ENCODE measurements around the gene LAMB4.

The LAMB4 gene

GRCh38 chr7:108093341-108093740 lies 36.8 kb downstream of the LAMB4 start:
- H3K9me3 ChIP-seq (ENCODE audit: control insufficient read depth in 2 of 2, low read length in 2 of 2): no peaks in the 10 kb centered on the region
- no peaks in the 10 kb centered on the region for H3K27me3 ChIP-seq (ENCODE audit: control insufficient read depth in 1 of 2, insufficient read depth in 2 of 2, low read length in 2 of 2)
- peaks cover 10% of the 10 kb centered on the region for H3K4me1 ChIP-seq (ENCODE audit: control insufficient read depth, insufficient read depth, low read length)
- H3K4me3 ChIP-seq (ENCODE audit: low read length in 2 of 2): no peak overlapping the region
- no peaks in the 10 kb centered on the region for H3K36me3 ChIP-seq (ENCODE audit: control insufficient read depth in 2 of 2, insufficient read depth in 2 of 2, low read length in 2 of 2)
- no peak overlapping the region for H3K27ac ChIP-seq (ENCODE audit: low read length)
- H3K9ac ChIP-seq (ENCODE audit: low read length in 2 of 2): no peak overlapping the region

DNA sequence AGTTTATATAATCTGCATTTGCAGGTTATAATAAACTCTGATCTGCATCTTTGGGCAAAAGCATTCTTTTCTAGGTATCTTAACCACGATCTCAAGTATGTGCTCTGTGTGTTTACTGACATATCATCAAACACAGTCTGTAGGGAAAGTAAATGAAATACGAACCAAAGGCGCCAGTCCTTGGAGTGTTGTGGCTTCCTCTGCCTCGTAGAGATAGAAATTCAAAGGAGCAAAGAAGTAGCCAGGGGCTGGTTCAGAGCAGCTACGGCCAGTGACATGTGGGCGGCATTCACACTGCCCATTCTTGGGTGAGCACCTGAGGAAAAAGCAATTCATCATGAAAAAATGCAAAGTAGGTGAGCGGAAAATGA lies 38.7 kb downstream of the LAMB4 start:
- Histone ChIP-seq H3K4me3 (ENCODE audit: low read length in 2 of 2) (no peak overlapping the region), H3K9ac (ENCODE audit: low read length in 2 of 2) (no peak overlapping the region)

GRCh38 chr7:108090791-108091460 lies 39.2 kb downstream of the LAMB4 start:
- Histone ChIP-seq H3K4me1 (ENCODE audit: control insufficient read depth, insufficient read depth, low read length) (peaks cover 10% of the 10 kb centered on the region), H3K27ac (ENCODE audit: low read length) (no peak overlapping the region), H3K27me3 (ENCODE audit: control insufficient read depth in 1 of 2, insufficient read depth in 2 of 2, low read length in 2 of 2) (no peaks in the 10 kb centered on the region), H3K4me3 (ENCODE audit: low read length in 2 of 2) (no peak overlapping the region), H3K9ac (ENCODE audit: low read length in 2 of 2) (no peak overlapping the region), H3K36me3 (ENCODE audit: control insufficient read depth in 2 of 2, insufficient read depth in 2 of 2, low read length in 2 of 2) (no peaks in the 10 kb centered on the region), H3K9me3 (ENCODE audit: control insufficient read depth in 2 of 2, low read length in 2 of 2) (no peaks in the 10 kb centered on the region)

More for the DNA sequence above, 38.7 kb downstream of the LAMB4 start:
- Histone ChIP-seq H3K27me3 (ENCODE audit: control insufficient read depth in 1 of 2, insufficient read depth in 2 of 2, low read length in 2 of 2) (no peaks in the 10 kb centered on the region), H3K9me3 (ENCODE audit: control insufficient read depth in 2 of 2, low read length in 2 of 2) (no peaks in the 10 kb centered on the region), H3K4me1 (ENCODE audit: control insufficient read depth, insufficient read depth, low read length) (peaks cover 10% of the 10 kb centered on the region), H3K27ac (ENCODE audit: low read length) (no peak overlapping the region), H3K36me3 (ENCODE audit: control insufficient read depth in 2 of 2, insufficient read depth in 2 of 2, low read length in 2 of 2) (no peaks in the 10 kb centered on the region)

DNA sequence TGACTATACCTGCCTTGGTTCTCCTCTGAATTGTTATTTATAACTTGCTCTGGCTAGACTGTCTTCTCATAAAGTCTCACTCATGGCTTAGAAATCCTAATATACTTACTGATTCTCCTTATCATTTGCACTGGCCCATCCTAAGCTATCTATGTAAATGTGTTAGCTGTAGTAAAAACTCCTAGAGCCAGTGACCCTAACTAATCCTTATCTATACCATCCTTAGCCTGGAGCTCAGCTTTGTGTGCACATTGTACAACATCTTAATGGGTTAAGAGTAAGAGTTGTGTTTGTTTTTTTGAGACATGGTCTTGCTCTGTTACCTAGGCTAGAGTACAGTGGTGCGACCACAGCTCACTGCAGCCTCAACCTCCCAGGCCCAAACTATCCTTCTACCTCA lies 40.8 kb downstream of the LAMB4 start:
- peaks cover 2% of the 10 kb centered on the region for H3K4me1 ChIP-seq (ENCODE audit: control insufficient read depth, insufficient read depth, low read length)
- no peaks in the 10 kb centered on the region for H3K36me3 ChIP-seq (ENCODE audit: control insufficient read depth in 2 of 2, insufficient read depth in 2 of 2, low read length in 2 of 2)
- no peak overlapping the region for H3K9ac ChIP-seq (ENCODE audit: low read length in 2 of 2)
- no peak overlapping the region for H3K27ac ChIP-seq (ENCODE audit: low read length)
- no peak overlapping the region for H3K4me3 ChIP-seq (ENCODE audit: low read length in 2 of 2)
- H3K9me3 ChIP-seq (ENCODE audit: control insufficient read depth in 2 of 2, low read length in 2 of 2): no peaks in the 10 kb centered on the region
- no peaks in the 10 kb centered on the region for H3K27me3 ChIP-seq (ENCODE audit: control insufficient read depth in 1 of 2, insufficient read depth in 2 of 2, low read length in 2 of 2)

DNA sequence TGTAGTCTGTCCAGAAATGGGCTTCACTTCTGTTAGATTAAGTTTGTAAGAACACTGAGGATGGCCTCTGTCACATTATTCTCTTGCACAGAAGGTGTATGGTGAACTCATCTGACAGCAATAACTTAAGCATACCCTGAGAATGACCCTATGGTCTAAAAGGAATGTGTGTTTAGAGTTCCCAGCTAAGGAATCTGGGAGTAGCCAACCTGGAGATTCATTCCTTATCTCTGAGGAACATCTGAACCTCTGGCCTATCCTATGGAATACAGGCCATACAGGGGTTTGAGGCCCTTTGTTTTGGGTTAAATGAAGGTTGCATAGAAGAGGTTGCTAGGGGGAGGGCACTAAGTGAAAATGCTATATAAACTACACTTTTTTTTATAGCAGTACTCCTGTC lies 41.4 kb downstream of the LAMB4 start:
- Histone ChIP-seq H3K27ac (ENCODE audit: low read length) (no peak overlapping the region), H3K36me3 (ENCODE audit: control insufficient read depth in 2 of 2, insufficient read depth in 2 of 2, low read length in 2 of 2) (no peaks in the 10 kb centered on the region), H3K4me1 (ENCODE audit: control insufficient read depth, insufficient read depth, low read length) (peaks cover 6% of the 10 kb centered on the region), H3K27me3 (ENCODE audit: control insufficient read depth in 1 of 2, insufficient read depth in 2 of 2, low read length in 2 of 2) (no peaks in the 10 kb centered on the region), H3K4me3 (ENCODE audit: low read length in 2 of 2) (no peak overlapping the region), H3K9ac (ENCODE audit: low read length in 2 of 2) (no peak overlapping the region), H3K9me3 (ENCODE audit: control insufficient read depth in 2 of 2, low read length in 2 of 2) (no peaks in the 10 kb centered on the region)

- Histone ChIP-seq H3K36me3 (ENCODE audit: control insufficient read depth in 2 of 2, insufficient read depth in 2 of 2, low read length in 2 of 2) (no peaks in the 10 kb centered on the region), H3K9me3 (ENCODE audit: control insufficient read depth in 2 of 2, low read length in 2 of 2) (no peaks in the 10 kb centered on the region), H3K27ac (ENCODE audit: low read length) (no peak overlapping the region), H3K27me3 (ENCODE audit: control insufficient read depth in 1 of 2, insufficient read depth in 2 of 2, low read length in 2 of 2) (no peaks in the 10 kb centered on the region), H3K9ac (ENCODE audit: low read length in 2 of 2) (no peak overlapping the region), H3K4me1 (ENCODE audit: control insufficient read depth, insufficient read depth, low read length) (peaks cover 7% of the 10 kb centered on the region), H3K4me3 (ENCODE audit: low read length in 2 of 2) (no peak overlapping the region)
These were observed 42.4 kb downstream of the LAMB4 start for GRCh38 chr7:108087778-108088177.

GRCh38 chr7:108086962-108087361 lies 43.2 kb downstream of the LAMB4 start:
- H3K27ac ChIP-seq (ENCODE audit: low read length): no peak overlapping the region
- no peaks in the 10 kb centered on the region for H3K27me3 ChIP-seq (ENCODE audit: control insufficient read depth in 1 of 2, insufficient read depth in 2 of 2, low read length in 2 of 2)
- H3K4me3 ChIP-seq (ENCODE audit: low read length in 2 of 2): no peak overlapping the region
- H3K4me1 ChIP-seq (ENCODE audit: control insufficient read depth, insufficient read depth, low read length): peaks cover 7% of the 10 kb centered on the region
- no peaks in the 10 kb centered on the region for H3K36me3 ChIP-seq (ENCODE audit: control insufficient read depth in 2 of 2, insufficient read depth in 2 of 2, low read length in 2 of 2)
- H3K9me3 ChIP-seq (ENCODE audit: control insufficient read depth in 2 of 2, low read length in 2 of 2): no peaks in the 10 kb centered on the region
- H3K9ac ChIP-seq (ENCODE audit: low read length in 2 of 2): no peak overlapping the region

DNA sequence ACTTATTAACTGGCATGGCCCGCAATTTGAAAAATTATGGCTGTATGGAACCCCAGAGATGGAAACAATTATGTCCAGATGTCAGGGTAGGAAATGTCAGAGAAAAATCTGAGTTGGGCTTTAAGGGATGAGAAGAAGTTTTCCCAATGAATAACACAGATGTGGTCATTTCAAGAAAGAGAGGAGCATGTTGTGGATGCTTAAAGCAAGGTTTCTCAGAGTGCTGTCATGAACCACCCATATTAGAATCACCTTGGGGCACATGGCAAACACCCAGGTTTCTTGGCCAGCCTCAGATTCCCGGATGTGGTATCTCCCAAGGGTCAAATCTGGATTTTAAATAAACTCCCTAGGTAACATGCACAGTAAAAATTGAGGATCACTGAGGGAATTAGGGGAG lies 43.6 kb downstream of the LAMB4 start:
- H3K36me3 ChIP-seq (ENCODE audit: control insufficient read depth in 2 of 2, insufficient read depth in 2 of 2, low read length in 2 of 2): no peaks in the 10 kb centered on the region
- peaks cover 0 to 1% of the 10 kb centered on the region in 2 donors for H3K9me3 ChIP-seq (ENCODE audit: control insufficient read depth in 2 of 2, low read length in 2 of 2)
- H3K9ac ChIP-seq (ENCODE audit: low read length in 2 of 2): no peak overlapping the region
- H3K4me3 ChIP-seq (ENCODE audit: low read length in 2 of 2): no peak overlapping the region
- no peak overlapping the region for H3K27ac ChIP-seq (ENCODE audit: low read length)
- peaks cover 7% of the 10 kb centered on the region for H3K4me1 ChIP-seq (ENCODE audit: control insufficient read depth, insufficient read depth, low read length)
- no peaks in the 10 kb centered on the region for H3K27me3 ChIP-seq (ENCODE audit: control insufficient read depth in 1 of 2, insufficient read depth in 2 of 2, low read length in 2 of 2)

GRCh38 chr7:108083980-108084379 lies 46.2 kb downstream of the LAMB4 start:
- H3K27ac ChIP-seq (ENCODE audit: low read length): no peak overlapping the region
- no peak overlapping the region for H3K4me3 ChIP-seq (ENCODE audit: low read length in 2 of 2)
- H3K27me3 ChIP-seq (ENCODE audit: control insufficient read depth in 1 of 2, insufficient read depth in 2 of 2, low read length in 2 of 2): no peaks in the 10 kb centered on the region
- no peaks in the 10 kb centered on the region for H3K36me3 ChIP-seq (ENCODE audit: control insufficient read depth in 2 of 2, insufficient read depth in 2 of 2, low read length in 2 of 2)
- H3K4me1 ChIP-seq (ENCODE audit: control insufficient read depth, insufficient read depth, low read length): peaks cover 21% of the 10 kb centered on the region
- peaks cover 0 to 6% of the 10 kb centered on the region in 2 donors for H3K9me3 ChIP-seq (ENCODE audit: control insufficient read depth in 2 of 2, low read length in 2 of 2)
- H3K9ac ChIP-seq (ENCODE audit: low read length in 2 of 2): no peak overlapping the region

- Histone ChIP-seq H3K27me3 (ENCODE audit: control insufficient read depth in 1 of 2, insufficient read depth in 2 of 2, low read length in 2 of 2) (no peaks in the 10 kb centered on the region), H3K4me3 (ENCODE audit: low read length in 2 of 2) (no peak overlapping the region), H3K27ac (ENCODE audit: low read length) (peak overlapping the region; percentile 53), H3K4me1 (ENCODE audit: control insufficient read depth, insufficient read depth, low read length) (peaks cover 22% of the 10 kb centered on the region), H3K9ac (ENCODE audit: low read length in 2 of 2) (peak overlapping the region in 1 of 2 donors; percentile 31), H3K36me3 (ENCODE audit: control insufficient read depth in 2 of 2, insufficient read depth in 2 of 2, low read length in 2 of 2) (no peaks in the 10 kb centered on the region), H3K9me3 (ENCODE audit: control insufficient read depth in 2 of 2, low read length in 2 of 2) (peaks cover 0 to 6% of the 10 kb centered on the region in 2 donors)
These were observed 50.2 kb downstream of the LAMB4 start for GRCh38 chr7:108079648-108080591.

- Histone ChIP-seq H3K4me3 (ENCODE audit: low read length in 2 of 2) (no peak overlapping the region), H3K9ac (ENCODE audit: low read length in 2 of 2) (no peak overlapping the region), H3K27me3 (ENCODE audit: control insufficient read depth in 1 of 2, insufficient read depth in 2 of 2, low read length in 2 of 2) (no peaks in the 10 kb centered on the region), H3K4me1 (ENCODE audit: control insufficient read depth, insufficient read depth, low read length) (peaks cover 19% of the 10 kb centered on the region), H3K36me3 (ENCODE audit: control insufficient read depth in 2 of 2, insufficient read depth in 2 of 2, low read length in 2 of 2) (no peaks in the 10 kb centered on the region), H3K27ac (ENCODE audit: low read length) (peak overlapping the region; percentile 53), H3K9me3 (ENCODE audit: control insufficient read depth in 2 of 2, low read length in 2 of 2) (peaks cover 0 to 6% of the 10 kb centered on the region in 2 donors)
These were observed 50.9 kb downstream of the LAMB4 start for GRCh38 chr7:108079276-108079647.

All from stomach smooth muscle (tissue), 2 donors.